Coronary artery (tissue), 2 donors: ENCODE results near the gene ASCC3.

ENCODE experiments used
- DNase-seq: peaks from one replicate; pipeline ENCODE4 v3.0.0-alpha.2; 2017; ENCODE audit warnings: low spot score
- H3K27ac ChIP-seq, 2 donors: fragments of 200-600 bp; sonication (generic); one replicate each; pipeline ENCODE4 v1.5.1; 2016 to 2019
- H3K4me3 ChIP-seq: fragments of 200-600 bp; sonication (generic); 2 replicates; pipeline ENCODE4 v1.5.1; 2016; ENCODE audit warnings: mild to moderate bottlenecking, moderate library complexity
- CTCF ChIP-seq: fragments of 200-600 bp; sonication (generic); IDR thresholded peaks from one replicate; pipeline ENCODE4 v1.5.1; 2019; ENCODE audit warnings: antibody characterized with exemption

ASCC3 gene

DNA sequence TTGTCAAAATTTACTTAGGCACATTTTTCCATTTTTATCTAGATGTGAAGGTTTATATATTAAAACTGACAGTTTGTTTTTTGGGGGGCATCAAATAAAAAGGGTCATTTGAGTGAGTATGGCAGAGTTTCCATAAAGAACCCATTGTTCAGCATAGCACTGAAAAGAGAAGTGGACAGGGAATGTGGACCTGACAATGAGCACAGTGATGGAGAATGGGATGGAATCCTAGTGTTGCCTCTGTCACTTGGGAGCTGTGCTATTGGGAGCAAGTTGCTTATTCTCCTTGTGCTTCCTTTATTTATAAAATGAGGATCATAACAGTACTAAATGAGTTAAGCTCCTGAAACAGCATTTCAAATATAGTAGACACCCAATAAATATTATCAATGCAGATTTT is 285.7 kb downstream of the ASCC3 start:
- no peak overlapping the region for H3K4me3 ChIP-seq
- no peak for DNase-seq
- TF ChIP-seq CTCF, result no peak
- H3K27ac ChIP-seq, result no peak overlapping the region

DNA sequence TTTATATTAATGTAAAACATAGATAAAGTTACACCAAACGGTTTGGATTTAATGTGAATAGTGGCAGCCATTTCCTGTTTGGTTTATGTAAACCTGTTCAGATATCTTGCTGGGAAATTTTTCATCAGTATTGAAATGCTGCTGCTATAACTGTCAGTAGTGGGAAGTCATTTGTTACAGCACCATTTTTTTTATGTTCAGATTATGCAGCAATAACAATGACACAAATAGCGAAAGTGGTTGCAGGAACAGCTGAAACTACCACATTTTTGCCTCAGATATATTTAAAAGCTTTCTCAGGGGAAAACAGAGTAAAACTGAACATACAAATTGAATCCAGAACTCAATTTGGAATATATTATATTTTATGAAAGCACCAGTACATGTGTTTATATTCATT is 287.6 kb downstream of the ASCC3 start:
- Histone ChIP-seq H3K27ac (no peak overlapping the region), H3K4me3 (no peak overlapping the region)
- no peak for TF ChIP-seq CTCF
- DNase-seq, result no peak

GRCh38 chr6:100592929-100593328 is 288.2 kb downstream of the ASCC3 start:
- no peak for DNase-seq
- no peak for TF ChIP-seq CTCF
- no peak overlapping the region for H3K4me3 ChIP-seq
- H3K27ac ChIP-seq, result no peak overlapping the region

- no peak for TF ChIP-seq CTCF
Observed at GRCh38 chr6:100577425-100577824, 303.7 kb downstream of the ASCC3 start.

GRCh38 chr6:100575921-100576320 is 305.2 kb downstream of the ASCC3 start:
- H3K27ac ChIP-seq, result no peak overlapping the region
- DNase-seq, result no peak
- TF ChIP-seq CTCF, result no peak
- H3K4me3 ChIP-seq, result no peak overlapping the region

More at GRCh38 chr6:100577425-100577824, 303.7 kb downstream of the ASCC3 start:
- Histone ChIP-seq H3K27ac (no peak overlapping the region), H3K4me3 (no peak overlapping the region)
- DNase-seq, result no peak

DNA sequence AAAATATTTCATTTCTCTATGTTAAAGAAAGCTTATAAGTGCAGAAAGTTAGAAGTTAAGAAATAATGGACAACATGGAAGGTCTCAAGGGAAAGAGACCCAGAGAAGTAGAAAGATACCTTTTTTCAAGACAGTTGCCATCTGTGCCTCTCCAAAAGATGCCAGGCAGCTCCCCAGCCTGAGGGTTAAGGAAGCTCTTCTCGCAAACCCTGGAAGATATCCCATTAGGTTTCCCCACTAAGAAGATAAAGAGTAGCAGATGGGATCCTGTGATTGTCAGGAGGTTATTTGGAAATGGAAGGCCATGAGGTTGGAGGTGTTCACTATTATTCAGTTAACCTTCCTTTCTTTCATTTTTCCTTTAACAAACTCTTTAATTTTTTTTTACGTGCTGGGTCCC is 306.3 kb downstream of the ASCC3 start:
- no peak for TF ChIP-seq CTCF
- Histone ChIP-seq H3K27ac (no peak overlapping the region), H3K4me3 (no peak overlapping the region)
- DNase-seq, result no peak

DNA sequence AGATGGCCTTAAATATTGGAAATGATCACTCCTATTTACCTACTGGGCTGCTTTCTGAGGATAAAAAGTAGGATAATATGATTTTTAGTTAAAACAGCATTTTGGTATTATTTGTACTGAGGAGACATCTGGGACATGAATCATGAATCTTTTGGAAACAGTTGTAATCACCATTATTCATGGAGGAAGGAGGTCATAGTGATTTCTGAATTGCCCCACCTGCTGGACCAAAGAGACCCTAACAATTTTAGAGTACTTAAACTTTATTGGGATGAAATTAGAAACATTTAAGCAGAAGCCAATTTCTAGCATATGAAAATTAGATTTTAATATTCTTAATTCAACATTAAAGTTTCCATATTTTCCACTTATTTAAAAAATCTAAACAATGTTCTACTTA is 308.0 kb downstream of the ASCC3 start:
- no peak overlapping the region for H3K27ac ChIP-seq
- no peak for TF ChIP-seq CTCF
- no peak for DNase-seq
- H3K4me3 ChIP-seq, result no peak overlapping the region
